Body of pancreas (tissue), 4 donors: Measurements from ENCODE around the gene CNPY1. TPM values are rescaled to one million over a fixed set of nuclear protein-coding genes. Genes with fewer than 3 reads are reported as not detected.

Experiments
- ATAC-seq: fragments of 150-250 bp; one replicate; pipeline ENCODE4 v1.9.1; 2016
- DNase-seq, 4 donors: peaks; one replicate each; pipeline ENCODE4 v3.0.0-alpha.2; 2019
- H3K27ac ChIP-seq, 4 donors: fragments of 200-600 bp; sonication (generic); 1 replicate in 3 of 4; 2 replicates in 1 of 4; pipeline versions ENCODE4 v1.5.1 to v1.6.1; 2016 to 2019; ENCODE audit warnings: mild to moderate bottlenecking in 1 of 4, mixed read lengths in 1 of 4, moderate library complexity in 1 of 4
- H3K27me3 ChIP-seq, 2 donors: fragments of 200-600 bp; sonication (generic); one replicate each; pipeline ENCODE4 v1.6.0; 2016; ENCODE audit warnings: mild to moderate bottlenecking in 1 of 2
- H3K36me3 ChIP-seq, 2 donors: fragments of 200-600 bp; sonication (generic); replicated peaks in 1 of 2; 2 replicates each; pipeline ENCODE4 v1.5.1; 2016; ENCODE audit warnings: low read depth in 2 of 2; ENCODE audit not compliant: insufficient read depth in 1 of 2
- H3K4me1 ChIP-seq: fragments of 200-600 bp; sonication (generic); one replicate; pipeline ENCODE4 v1.6.0; 2016
- H3K4me3 ChIP-seq, 2 donors: fragments of 200-600 bp; sonication (generic); 1 replicate in 1 of 2; 2 replicates in 1 of 2; pipeline ENCODE4 v1.5.1; 2016 to 2019
- H3K9me3 ChIP-seq, 3 donors: fragments of 200-600 bp; sonication (generic); 1 replicate in 2 of 3; 2 replicates in 1 of 3; pipeline ENCODE4 v1.5.1; 2016
- POLR2A ChIP-seq, 3 donors: fragments of 450-650 bp; IDR thresholded peaks; one replicate each; pipeline ENCODE4 v1.6.1; 2016; ENCODE audit warnings: antibody characterized with exemption in 3 of 3, mild to moderate bottlenecking in 2 of 3
- WGBS, 2 donors: methylation state at CpG; one replicate each; pipeline ENCODE4 v1.1.5; 2017; 5-methylcytosine and 5-hydroxymethylcytosine counted together
- intact Hi-C: fragments of 100-400 bp; cut with DNase I; formaldehyde crosslinking; loops from one replicate; pipeline ENCODE4 v1.15.1; 2023
- total RNA-seq, 2 donors: library from RNA; depleted of rRNA; stranded (reverse); fragments of >200 nt; gene quantifications; one replicate each; pipeline ENCODE4 v1.1.0, GENCODE V29; 2016
- TF ChIP-seq, protein P1 (sequence below), 7 experiments: fragments of 450-650 bp in 4 of 7; fragments of 200-600 bp in 3 of 7; sonication (generic) in 3 of 7; IDR thresholded peaks; one replicate each; pipeline ENCODE4 v1.5.1; 2016 to 2019; ENCODE audit warnings: antibody characterized with exemption in 7 of 7

Gene CNPY1
- total RNA-seq, 2 donors from 2014 or later, result not detected

GRCh38 chr7:155590215-155591018 is 44.1 kb upstream of the CNPY1 start:
- intact Hi-C loops, result no loop called here
- Histone ChIP-seq H3K27ac (no peak overlapping the region), H3K27me3 (no peaks in the 10 kb centered on the region), H3K4me1 (peaks cover 9% of the 10 kb centered on the region), H3K9me3 (no peaks in the 10 kb centered on the region), H3K4me3 (no peak overlapping the region), H3K36me3 (no peaks in the 10 kb centered on the region)
- peak in 3 of 4 donors; percentile 48 to 68 (median 60) for DNase-seq
- WGBS, 2 donors, result 73 to 89% methylated on average over 9 to 20 of the region's 20 CpGs
- no peak for TF ChIP-seq POLR2A (IDR thresholded peaks at IDR 0.05)
- TF ChIP-seq, protein P1, sequence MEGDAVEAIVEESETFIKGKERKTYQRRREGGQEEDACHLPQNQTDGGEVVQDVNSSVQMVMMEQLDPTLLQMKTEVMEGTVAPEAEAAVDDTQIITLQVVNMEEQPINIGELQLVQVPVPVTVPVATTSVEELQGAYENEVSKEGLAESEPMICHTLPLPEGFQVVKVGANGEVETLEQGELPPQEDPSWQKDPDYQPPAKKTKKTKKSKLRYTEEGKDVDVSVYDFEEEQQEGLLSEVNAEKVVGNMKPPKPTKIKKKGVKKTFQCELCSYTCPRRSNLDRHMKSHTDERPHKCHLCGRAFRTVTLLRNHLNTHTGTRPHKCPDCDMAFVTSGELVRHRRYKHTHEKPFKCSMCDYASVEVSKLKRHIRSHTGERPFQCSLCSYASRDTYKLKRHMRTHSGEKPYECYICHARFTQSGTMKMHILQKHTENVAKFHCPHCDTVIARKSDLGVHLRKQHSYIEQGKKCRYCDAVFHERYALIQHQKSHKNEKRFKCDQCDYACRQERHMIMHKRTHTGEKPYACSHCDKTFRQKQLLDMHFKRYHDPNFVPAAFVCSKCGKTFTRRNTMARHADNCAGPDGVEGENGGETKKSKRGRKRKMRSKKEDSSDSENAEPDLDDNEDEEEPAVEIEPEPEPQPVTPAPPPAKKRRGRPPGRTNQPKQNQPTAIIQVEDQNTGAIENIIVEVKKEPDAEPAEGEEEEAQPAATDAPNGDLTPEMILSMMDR (IDR thresholded peaks at IDR 0.05), result no peak
- peak; percentile 30 for ATAC-seq

- WGBS, 2 donors, result 80 to 85% methylated on average over 16 to 29 of the region's 29 CpGs
- H3K9me3 ChIP-seq, result no peaks in the 10 kb centered on the region
- no peaks in the 10 kb centered on the region for H3K36me3 ChIP-seq
- TF ChIP-seq, protein P1 (IDR thresholded peaks at IDR 0.05), result no peak
- TF ChIP-seq POLR2A (IDR thresholded peaks at IDR 0.05), result no peak
- no peak for DNase-seq
- no peak for ATAC-seq
- intact Hi-C loops, result no loop called here
- H3K4me1 ChIP-seq, result no peaks in the 10 kb centered on the region
- no peak overlapping the region for H3K27ac ChIP-seq
- no peak overlapping the region for H3K4me3 ChIP-seq
- no peaks in the 10 kb centered on the region for H3K27me3 ChIP-seq
Measured at GRCh38 chr7:155589001-155589980, 42.9 kb upstream of the CNPY1 start.

DNA sequence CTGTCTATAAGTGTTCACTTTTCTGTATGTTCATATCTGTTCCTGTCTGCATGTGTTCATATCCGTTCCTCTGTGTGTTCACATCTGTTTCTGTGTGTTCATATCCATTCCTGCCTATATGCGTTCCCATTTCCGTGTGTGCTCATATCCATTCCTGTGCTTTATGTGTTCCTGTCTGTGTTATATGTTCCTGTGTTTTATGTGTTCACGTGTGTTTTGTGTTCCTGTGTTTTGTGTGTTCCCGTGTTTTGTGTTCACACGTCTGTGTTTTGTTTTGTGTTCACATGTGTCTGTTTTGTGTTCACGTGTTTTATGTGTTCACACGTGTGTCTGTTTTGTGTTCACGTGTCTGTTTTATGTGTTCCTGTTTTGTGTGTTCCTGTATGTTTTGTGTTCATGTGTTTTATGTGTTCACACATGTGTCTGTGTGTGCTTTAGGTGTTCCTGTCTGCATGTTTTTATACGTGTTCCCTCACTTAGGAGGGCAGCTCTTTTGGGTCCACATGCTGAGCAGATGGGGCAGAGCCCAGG is 42.2 kb upstream of the CNPY1 start:
- no peaks in the 10 kb centered on the region for H3K27me3 ChIP-seq
- WGBS, 2 donors, result 77 to 82% methylated on average over 10 of the region's 10 CpGs
- no peak overlapping the region for H3K27ac ChIP-seq
- H3K9me3 ChIP-seq, result no peaks in the 10 kb centered on the region
- no peak overlapping the region for H3K4me3 ChIP-seq
- ATAC-seq, result no peak
- H3K4me1 ChIP-seq, result no peaks in the 10 kb centered on the region
- TF ChIP-seq, protein P1 (IDR thresholded peaks at IDR 0.05), result no peak
- no peak for TF ChIP-seq POLR2A (IDR thresholded peaks at IDR 0.05)
- no peaks in the 10 kb centered on the region for H3K36me3 ChIP-seq
- DNase-seq, result no peak
- intact Hi-C loops, result no loop called here

DNA sequence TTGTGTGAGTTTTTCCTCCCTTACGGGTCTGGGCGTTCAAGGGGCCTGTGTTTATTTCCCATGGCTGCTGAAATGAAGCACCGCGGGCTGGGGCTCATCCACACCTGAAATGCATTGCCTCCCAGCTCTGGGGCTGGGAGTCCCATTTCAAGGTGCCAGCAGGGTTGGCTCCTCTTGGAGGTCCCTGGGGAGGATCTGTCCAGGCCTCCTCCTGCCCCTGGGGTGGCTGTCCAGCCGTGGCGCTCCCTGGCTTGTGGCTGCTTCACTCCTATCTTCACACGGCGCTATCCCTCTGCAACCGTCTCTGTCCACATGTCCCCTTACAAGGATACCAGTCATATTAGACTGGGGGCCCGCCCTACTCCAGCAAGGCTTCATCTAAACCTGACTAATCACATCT is 41.1 kb upstream of the CNPY1 start:
- H3K27ac ChIP-seq, result no peak overlapping the region
- H3K9me3 ChIP-seq, result no peaks in the 10 kb centered on the region
- H3K4me1 ChIP-seq, result no peaks in the 10 kb centered on the region
- WGBS, 2 donors, result 87 to 90% methylated on average over 9 to 10 of the region's 10 CpGs
- no peaks in the 10 kb centered on the region for H3K36me3 ChIP-seq
- DNase-seq, result no peak
- no peaks in the 10 kb centered on the region for H3K27me3 ChIP-seq
- no peak overlapping the region for H3K4me3 ChIP-seq
- no peak for ATAC-seq
- TF ChIP-seq POLR2A (IDR thresholded peaks at IDR 0.05), result no peak
- TF ChIP-seq, protein P1 (IDR thresholded peaks at IDR 0.05), result no peak
- intact Hi-C loops, result no loop called here
